HG03342 (cell line): ENCODE measurements around the gene FN1.
"Not testable (repeated sequence)": the region's sequence is repeated elsewhere in the genome, so short reads cannot be mapped to it uniquely, and the experiment has no call there.

ENCODE experiments used
- ATAC-seq: cut with Tn5 transposase; IDR thresholded peaks from one replicate; pipeline ENCODE4 v1.9.1; 2021; ENCODE audit warnings: mild to moderate bottlenecking, moderate library complexity; ENCODE audit not compliant: unreplicated experiment

The FN1 gene

DNA sequence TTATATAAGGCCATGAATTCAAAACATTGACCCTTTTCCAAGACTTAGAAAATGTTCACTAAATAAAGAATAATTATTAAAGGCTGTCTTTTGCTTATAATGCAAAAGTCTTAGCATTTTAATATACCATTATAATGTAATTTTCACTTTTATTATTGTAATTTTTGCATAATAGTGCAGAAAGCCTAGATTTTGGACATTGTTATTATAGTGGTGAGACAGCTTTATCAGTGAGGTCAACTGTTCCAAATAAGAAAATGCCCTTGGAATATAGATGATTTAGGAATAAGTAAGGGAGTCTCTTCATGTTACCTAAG is 67.4 kb downstream of the FN1 start:
- no peak for ATAC-seq

- no peak for ATAC-seq
Observed at GRCh38 chr2:215367662-215368492, 68.0 kb downstream of the FN1 start.

GRCh38 chr2:215366440-215367032 is 69.3 kb downstream of the FN1 start:
- no peak for ATAC-seq

- ATAC-seq, result no peak
Observed at GRCh38 chr2:215365184-215365658, 70.6 kb downstream of the FN1 start.

- ATAC-seq, result no peak
Observed at GRCh38 chr2:215364157-215365155, 71.4 kb downstream of the FN1 start.

GRCh38 chr2:215363461-215364156 is 72.3 kb downstream of the FN1 start:
- ATAC-seq, result no peak

- ATAC-seq, result no peak
Observed at GRCh38 chr2:215363039-215363438, 72.8 kb downstream of the FN1 start.

DNA sequence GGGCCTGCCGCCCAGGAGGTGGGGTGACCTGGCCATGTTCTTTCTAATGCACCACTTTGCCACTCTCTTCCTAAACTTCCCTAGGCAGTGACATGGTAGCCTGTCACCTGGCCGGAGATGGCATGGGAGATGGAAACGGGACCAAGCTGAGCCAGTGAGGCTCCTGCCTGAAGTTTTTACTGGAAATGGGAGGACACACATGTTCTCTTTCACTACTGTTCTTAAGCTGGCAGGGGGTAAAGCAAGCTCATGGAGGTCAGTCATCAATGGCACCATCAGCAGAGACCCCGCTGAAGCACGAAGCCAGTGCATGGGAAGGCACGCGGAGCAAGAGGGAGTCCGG is 73.3 kb downstream of the FN1 start:
- no peak for ATAC-seq

DNA sequence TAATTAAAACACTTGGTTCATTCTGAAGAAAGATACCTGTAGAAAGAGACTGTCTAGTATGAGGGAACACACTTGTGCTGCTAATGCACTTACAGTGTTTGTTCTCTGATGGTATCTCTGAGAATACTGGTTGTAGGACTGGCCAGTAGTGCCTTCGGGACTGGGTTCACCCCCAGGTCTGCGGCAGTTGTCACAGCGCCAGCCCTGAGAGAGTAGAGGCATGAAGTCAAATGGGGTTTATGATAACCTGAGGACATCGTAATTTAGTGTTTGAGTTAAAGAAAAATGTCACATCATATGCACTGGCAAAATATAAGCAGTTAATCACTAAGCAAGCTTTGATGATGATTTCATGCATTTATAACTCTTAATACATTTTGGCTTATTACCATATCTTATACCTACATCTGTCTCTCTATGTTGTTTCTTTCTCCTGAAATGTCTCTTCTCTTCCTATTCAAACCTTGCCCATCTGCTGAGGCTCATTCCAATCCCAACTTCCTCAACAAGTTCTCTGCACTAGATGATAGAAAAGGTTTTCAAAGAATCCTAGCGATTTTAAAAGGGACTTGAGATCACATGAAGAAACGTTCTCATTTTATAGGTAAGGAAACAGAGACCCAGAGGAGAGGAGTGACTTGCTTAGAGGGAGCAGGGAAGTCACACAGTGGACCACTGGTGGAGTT is 73.8 kb downstream of the FN1 start:
- ATAC-seq, result no peak

DNA sequence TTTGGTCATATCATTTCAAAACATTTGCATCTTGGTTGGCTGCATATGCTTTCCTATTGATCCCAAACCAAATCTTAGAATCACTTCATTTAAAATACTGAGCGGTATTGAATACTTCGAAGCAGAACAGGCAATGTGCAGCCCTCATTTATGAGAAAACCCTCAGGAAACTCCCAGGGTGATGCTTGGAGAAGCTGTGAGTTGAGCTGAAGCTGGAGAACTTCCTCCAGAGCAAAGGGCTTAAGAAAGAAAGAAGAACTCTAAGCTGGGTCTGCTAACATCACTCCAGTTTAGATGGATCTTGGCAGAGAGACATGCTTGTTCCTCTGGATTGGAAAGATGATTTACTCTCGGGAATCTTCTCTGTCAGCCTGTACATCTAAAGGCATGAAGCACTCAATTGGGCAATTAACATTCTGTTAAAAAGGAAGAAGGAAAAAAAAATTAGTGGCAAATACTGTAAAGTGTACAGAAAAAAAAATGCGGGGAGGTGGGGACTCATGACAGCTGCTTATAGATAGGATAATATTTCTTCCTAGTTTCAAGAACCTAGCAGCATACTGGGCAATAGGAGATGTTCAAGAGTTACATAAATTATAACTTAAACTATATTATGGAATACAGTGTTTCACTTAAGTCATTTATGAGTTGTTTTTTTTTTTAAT is 74.5 kb downstream of the FN1 start:
- ATAC-seq, result no peak

DNA sequence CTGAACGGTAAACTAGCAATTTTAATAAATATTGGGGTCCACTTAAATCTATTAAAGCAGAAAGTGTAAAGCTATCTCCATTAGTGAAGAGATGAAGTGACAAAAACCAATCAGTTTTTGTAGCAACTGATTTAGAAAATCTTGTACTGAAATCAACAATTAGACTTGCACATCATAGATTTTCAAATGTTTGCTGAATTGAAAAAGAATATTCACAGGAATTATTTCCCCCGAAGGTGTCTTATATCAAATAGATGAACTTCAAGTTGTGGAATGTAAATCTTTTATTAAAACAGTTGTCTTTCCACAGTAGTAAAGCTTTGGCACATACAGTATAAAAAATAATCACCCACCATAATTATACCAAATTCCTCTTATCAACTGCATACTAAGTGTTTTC is 75.3 kb downstream of the FN1 start:
- no peak for ATAC-seq

- ATAC-seq, result not testable (repeated sequence)
Observed at GRCh38 chr2:215360059-215360458, 75.8 kb downstream of the FN1 start.

DNA sequence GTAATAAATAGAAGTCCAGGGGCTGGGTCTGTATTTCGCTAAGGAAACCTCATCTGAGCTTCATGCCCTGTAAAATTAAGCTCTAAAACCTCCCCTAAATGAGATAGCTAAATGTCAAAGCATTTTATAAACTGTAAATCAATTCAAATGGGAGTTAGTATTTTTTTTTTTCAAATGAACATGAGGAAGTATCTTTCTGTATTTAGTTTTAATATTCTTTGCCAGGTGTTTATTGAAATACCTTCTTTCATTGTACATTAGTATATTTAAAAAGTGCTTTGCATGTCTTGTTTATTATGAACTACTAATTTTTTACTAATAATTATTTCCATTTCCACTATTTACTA is 76.3 kb downstream of the FN1 start:
- ATAC-seq, result no peak

GRCh38 chr2:215358891-215359575 is 76.8 kb downstream of the FN1 start:
- ATAC-seq, result no peak

- no peak for ATAC-seq
Observed at GRCh38 chr2:215358312-215358845, 77.5 kb downstream of the FN1 start.

DNA sequence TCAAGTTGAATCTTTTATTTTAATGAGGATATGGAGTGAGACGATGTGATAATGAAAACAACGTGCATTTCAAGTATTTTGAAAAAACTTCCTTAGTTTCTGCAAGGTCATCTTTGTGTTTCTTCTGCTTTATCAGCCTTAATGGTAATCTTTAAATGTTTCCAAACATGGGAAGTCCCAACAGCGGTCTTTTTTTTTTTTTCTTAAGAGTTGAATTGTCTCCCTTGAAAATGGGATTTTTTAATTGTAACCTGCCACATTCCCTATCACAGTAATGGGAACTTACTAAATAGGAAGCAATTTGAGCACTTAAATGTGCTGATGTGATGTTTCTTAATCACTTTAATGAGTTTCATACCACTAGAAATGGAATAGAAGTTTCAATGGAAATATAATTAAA is 78.2 kb downstream of the FN1 start:
- no peak for ATAC-seq

- ATAC-seq, result no peak
Observed at GRCh38 chr2:215356948-215357461, 78.9 kb downstream of the FN1 start.

DNA sequence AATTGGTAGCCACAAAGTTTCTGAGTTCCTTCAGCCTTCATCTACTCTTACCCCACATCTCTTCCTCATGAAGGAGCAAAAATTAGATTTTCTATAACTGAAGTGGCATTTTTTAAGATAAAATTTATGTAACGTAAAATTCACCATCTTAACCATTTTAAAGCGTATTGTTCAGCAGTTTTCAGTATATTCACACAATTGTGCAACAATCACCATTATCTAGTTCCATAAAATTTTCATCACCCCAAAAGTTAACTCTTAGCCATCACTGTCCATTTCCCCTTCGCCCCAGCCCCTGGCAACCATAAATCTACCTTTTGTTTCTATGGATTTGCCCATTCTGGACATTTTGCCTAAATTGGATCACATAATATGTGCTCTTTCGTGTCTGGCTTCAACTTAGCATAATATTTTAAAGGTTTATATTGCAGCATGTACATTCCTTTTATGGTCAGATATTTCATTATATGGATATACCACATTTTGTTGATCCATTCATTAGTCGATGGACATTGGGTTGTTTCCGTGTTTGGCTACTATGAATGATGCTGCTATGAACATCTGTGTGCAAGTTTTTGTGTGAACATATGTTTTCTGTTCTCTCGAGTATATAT is 79.4 kb downstream of the FN1 start:
- no peak for ATAC-seq
